HL-60 (cell line): ENCODE data around the gene ZNF571.

Experiments
- DNase-seq, 2 experiments: peaks; one replicate each; pipeline ENCODE4 v3.0.0-alpha.2; 2010 to 2020; ENCODE audit warnings: low read depth in 1 of 2, low spot score in 1 of 2
- H3K27ac ChIP-seq: fragments of 250-450 bp; sonication (Bioruptor Pico); replicated peaks from 2 replicates; pipeline ENCODE4 v1.5.1; 2020; ENCODE audit warnings: mild to moderate bottlenecking, moderate library complexity
- H3K27me3 ChIP-seq: fragments of 250-450 bp; sonication (Bioruptor Pico); 2 replicates; pipeline ENCODE4 v1.5.1; 2021; ENCODE audit warnings: mild to moderate bottlenecking, moderate library complexity; ENCODE audit not compliant: insufficient read depth, poor library complexity, severe bottlenecking
- H3K4me3 ChIP-seq: replicated peaks from 2 replicates; pipeline ENCODE4 v1.5.1; 2011; ENCODE audit warnings: mild to moderate bottlenecking, control low read depth, low read length; ENCODE audit not compliant: insufficient read depth
- GABPA ChIP-seq: IDR thresholded peaks from 2 replicates; pipeline ENCODE4 v1.6.1; 2012; ENCODE audit warnings: low read depth
- POLR2AphosphoS5 ChIP-seq: IDR thresholded peaks from 2 replicates; pipeline ENCODE4 v1.6.1; 2012; ENCODE audit warnings: low read depth
- SPI1 ChIP-seq: IDR thresholded peaks from 2 replicates; pipeline ENCODE4 v1.6.1; 2012; ENCODE audit warnings: low read depth, mild to moderate bottlenecking, borderline replicate concordance
- TF ChIP-seq, protein P1 (sequence below): IDR thresholded peaks from one replicate; pipeline ENCODE4 v1.5.1; 2011; ENCODE audit warnings: low read length, control low read depth, inconsistent platforms; ENCODE audit not compliant: insufficient read depth
- TF ChIP-seq, protein P2 (sequence below): IDR thresholded peaks from 2 replicates; pipeline ENCODE4 v1.6.1; 2012; ENCODE audit warnings: low read depth; ENCODE audit not compliant: insufficient replicate concordance

The ZNF571 gene

DNA sequence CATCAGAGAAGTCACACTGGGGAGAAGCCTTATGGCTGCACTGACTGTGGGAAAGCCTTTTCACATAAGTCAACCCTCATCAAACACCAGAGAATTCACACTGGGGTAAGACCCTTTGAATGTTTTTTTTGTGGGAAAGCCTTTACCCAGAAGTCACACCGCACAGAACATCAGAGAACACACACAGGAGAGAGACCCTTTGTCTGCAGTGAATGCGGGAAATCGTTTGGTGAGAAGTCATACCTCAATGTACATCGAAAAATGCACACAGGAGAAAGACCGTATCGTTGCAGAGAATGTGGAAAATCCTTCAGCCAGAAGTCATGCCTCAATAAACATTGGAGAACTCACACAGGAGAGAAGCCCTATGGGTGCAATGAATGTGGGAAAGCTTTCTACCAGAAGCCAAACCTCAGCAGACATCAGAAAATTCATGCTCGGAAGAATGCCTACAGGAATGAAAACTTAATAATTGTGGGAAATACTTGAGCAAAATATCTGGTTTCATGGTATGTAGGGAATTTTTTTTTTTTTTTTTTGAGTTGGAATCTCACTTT, 57.1 kb downstream of the ZNF571 start:
- DNase-seq = no peak
- Histone ChIP-seq H3K27me3 (no peaks in the 10 kb centered on the region), H3K27ac (no peak overlapping the region), H3K4me3 (no peak overlapping the region)
- TF ChIP-seq, protein P1, sequence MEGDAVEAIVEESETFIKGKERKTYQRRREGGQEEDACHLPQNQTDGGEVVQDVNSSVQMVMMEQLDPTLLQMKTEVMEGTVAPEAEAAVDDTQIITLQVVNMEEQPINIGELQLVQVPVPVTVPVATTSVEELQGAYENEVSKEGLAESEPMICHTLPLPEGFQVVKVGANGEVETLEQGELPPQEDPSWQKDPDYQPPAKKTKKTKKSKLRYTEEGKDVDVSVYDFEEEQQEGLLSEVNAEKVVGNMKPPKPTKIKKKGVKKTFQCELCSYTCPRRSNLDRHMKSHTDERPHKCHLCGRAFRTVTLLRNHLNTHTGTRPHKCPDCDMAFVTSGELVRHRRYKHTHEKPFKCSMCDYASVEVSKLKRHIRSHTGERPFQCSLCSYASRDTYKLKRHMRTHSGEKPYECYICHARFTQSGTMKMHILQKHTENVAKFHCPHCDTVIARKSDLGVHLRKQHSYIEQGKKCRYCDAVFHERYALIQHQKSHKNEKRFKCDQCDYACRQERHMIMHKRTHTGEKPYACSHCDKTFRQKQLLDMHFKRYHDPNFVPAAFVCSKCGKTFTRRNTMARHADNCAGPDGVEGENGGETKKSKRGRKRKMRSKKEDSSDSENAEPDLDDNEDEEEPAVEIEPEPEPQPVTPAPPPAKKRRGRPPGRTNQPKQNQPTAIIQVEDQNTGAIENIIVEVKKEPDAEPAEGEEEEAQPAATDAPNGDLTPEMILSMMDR = no peak
- TF ChIP-seq GABPA (no peak), SPI1 (no peak), POLR2AphosphoS5 (no peak)
- TF ChIP-seq, protein P2, sequence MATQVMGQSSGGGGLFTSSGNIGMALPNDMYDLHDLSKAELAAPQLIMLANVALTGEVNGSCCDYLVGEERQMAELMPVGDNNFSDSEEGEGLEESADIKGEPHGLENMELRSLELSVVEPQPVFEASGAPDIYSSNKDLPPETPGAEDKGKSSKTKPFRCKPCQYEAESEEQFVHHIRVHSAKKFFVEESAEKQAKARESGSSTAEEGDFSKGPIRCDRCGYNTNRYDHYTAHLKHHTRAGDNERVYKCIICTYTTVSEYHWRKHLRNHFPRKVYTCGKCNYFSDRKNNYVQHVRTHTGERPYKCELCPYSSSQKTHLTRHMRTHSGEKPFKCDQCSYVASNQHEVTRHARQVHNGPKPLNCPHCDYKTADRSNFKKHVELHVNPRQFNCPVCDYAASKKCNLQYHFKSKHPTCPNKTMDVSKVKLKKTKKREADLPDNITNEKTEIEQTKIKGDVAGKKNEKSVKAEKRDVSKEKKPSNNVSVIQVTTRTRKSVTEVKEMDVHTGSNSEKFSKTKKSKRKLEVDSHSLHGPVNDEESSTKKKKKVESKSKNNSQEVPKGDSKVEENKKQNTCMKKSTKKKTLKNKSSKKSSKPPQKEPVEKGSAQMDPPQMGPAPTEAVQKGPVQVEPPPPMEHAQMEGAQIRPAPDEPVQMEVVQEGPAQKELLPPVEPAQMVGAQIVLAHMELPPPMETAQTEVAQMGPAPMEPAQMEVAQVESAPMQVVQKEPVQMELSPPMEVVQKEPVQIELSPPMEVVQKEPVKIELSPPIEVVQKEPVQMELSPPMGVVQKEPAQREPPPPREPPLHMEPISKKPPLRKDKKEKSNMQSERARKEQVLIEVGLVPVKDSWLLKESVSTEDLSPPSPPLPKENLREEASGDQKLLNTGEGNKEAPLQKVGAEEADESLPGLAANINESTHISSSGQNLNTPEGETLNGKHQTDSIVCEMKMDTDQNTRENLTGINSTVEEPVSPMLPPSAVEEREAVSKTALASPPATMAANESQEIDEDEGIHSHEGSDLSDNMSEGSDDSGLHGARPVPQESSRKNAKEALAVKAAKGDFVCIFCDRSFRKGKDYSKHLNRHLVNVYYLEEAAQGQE = no peak

DNA sequence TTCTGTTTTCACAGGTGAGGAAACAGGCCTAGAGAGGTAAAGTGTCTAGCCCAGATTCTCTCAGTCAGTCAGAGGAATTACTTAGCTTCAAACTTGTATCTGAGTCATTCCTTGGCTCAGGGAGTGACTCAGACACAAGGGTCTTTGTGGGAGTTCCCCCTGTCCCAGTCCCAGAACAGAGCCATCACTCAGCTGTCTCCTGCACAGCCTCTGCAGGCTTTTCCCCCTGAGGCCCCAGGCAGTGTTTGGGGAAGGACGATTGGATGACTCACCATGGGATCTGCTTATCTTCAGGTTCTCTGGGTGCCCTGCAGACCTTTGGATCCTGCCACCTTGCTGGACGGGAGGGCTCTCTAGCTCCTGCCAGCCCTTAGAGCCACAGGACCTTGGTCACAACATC, 74.7 kb downstream of the ZNF571 start:
- TF ChIP-seq, protein P2 = no peak
- Histone ChIP-seq H3K4me3 (no peak overlapping the region), H3K27me3 (no peaks in the 10 kb centered on the region), H3K27ac (no peak overlapping the region)
- DNase-seq = no peak
